22Rv1 (cell line): Measurements from ENCODE around the gene DCUN1D4.

Experiments used
- CTCF ChIP-seq: fragments of 450-650 bp; IDR thresholded peaks from 2 replicates; pipeline ENCODE4 v1.5.1; 2017; ENCODE audit warnings: mild to moderate bottlenecking
- ZFX ChIP-seq: fragments of 450-650 bp; IDR thresholded peaks from 2 replicates; pipeline ENCODE4 v1.6.1; 2017; ENCODE audit warnings: antibody characterized with exemption, borderline replicate concordance

GRCh38 chr4:51858605-51859202 is 15.8 kb downstream of the DCUN1D4 start:
- TF ChIP-seq CTCF (no peak), ZFX (no peak)
